Non-pigmented ciliary epithelial cell (primary cell): ENCODE results near the gene DLG2.
"Not testable (repeated sequence)": the region's sequence is repeated elsewhere in the genome, so short reads cannot be mapped to it uniquely, and the experiment has no call there.

Experiments
- DNase-seq: peaks from one replicate; pipeline ENCODE4 v3.0.0-alpha.2; 2010; ENCODE audit warnings: low read depth

DLG2 gene

GRCh38 chr11:83779876-83780275 is 1847.3 kb downstream of the DLG2 start:
- no peak for DNase-seq

DNA sequence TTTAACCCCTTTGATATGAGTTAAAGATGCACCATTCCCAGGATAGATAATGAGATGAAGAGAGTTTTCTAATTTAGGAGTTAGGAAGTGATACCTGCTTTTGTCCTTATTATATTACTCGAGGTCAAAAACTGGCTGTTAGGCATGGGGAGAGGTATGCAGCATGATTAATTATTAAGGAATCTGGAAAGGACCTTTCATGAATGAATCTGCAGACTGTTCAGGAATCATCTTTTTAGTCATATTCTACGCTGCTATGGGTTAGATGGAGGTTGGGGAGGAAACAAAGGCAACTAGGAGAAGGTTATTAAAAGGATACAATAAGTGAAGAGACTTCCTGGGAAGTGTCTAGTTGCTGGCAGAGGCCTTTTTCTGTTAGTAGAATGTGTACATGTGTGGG is 1848.5 kb downstream of the DLG2 start:
- no peak for DNase-seq

GRCh38 chr11:83773950-83774880 is 1852.9 kb downstream of the DLG2 start:
- no peak for DNase-seq

DNA sequence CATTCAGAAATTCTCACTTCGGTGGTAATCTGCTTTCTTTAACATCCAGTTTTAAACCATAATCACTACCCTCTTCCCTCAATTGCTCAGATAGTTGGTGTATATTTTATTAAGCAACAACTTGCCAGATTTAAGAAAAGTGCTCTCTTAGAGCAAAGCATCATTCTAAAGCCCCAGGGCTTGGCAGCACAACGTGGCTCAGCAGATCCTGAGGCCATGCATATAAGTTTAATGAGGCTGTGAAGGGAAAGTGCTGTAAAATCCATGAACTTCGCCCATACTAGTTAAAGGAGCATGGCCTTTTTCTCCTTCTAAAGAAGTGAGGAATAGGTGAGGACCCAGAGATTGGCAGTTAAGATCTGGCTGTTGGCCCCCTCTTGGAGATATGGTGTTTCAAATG is 1858.7 kb downstream of the DLG2 start:
- no peak for DNase-seq

DNA sequence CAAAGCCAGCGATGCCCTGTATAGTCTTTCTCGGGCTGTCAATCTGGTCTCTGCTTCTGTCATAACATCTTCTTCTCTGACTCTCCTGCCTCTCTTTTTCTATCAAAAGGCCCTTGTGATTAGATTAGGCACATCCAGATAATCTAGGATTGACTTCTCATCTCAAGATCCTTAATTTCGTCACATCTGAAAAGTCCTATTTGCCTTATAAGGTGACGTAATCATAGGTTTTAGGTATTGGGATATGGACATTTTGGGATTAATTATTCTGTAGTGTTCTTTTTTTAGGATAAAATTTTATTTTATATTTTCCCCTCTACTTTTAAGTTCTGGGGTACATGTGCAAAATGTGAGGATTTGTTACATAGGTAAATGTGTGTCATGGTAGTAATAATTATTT is 1860.2 kb downstream of the DLG2 start:
- no peak for DNase-seq

DNA sequence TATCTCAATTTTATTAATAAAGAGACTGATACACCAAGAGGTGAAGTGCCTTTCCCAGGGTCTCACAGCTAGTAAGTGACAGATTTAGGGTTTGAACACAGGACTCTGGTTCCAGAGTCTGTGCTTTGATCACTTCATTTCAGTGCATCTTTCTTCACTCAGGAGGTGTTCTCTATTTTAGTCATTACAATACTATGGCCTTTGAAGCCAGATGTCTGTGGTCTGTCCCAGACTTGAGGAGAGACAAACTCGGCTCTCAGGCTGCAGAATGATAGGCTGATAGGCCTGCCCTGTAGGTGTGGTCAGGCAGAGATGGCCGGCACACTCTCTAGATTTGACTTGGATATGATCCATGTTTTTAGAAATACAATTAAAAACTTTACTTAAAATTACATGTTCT is 1862.5 kb downstream of the DLG2 start:
- no peak for DNase-seq

- DNase-seq = no peak
Observed at GRCh38 chr11:83760932-83761331, 1866.2 kb downstream of the DLG2 start.

GRCh38 chr11:83759148-83759547 is 1868.0 kb downstream of the DLG2 start:
- no peak for DNase-seq

- DNase-seq = no peak
Observed at GRCh38 chr11:83751041-83751440, 1876.1 kb downstream of the DLG2 start.

DNA sequence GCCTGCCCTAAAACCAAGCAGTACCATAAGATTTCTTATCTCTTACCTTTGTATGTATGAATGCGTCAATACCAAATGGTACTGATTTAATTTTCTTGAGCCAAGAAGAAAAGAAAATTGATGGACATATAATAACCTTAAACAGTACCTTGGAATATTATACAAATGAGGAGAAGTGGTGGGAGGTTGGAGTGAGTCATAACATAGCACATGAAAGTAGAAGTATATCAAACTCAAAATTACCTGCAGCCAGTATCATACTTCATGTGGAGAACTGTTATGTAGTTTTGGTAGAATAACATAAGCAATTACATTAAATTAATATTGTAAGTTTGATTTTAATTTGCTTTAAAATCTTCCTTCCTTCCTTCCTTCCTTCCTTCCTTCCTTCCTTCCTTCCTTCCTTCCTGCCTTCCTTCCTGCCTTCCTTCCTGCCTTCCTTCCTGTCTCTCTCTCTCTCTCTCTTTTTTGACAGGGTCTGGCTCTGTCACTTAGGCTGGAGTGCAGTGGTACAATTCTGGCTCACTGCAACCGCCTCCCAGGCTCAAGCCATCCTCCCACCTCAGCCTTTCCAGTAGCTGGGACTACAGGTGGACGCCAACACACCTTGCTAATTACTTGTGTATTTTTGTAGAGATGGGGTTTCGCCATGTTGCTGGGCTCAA is 1880.1 kb downstream of the DLG2 start:
- DNase-seq = no peak

- no peak for DNase-seq
Observed at GRCh38 chr11:83744620-83745192, 1882.4 kb downstream of the DLG2 start.

DNA sequence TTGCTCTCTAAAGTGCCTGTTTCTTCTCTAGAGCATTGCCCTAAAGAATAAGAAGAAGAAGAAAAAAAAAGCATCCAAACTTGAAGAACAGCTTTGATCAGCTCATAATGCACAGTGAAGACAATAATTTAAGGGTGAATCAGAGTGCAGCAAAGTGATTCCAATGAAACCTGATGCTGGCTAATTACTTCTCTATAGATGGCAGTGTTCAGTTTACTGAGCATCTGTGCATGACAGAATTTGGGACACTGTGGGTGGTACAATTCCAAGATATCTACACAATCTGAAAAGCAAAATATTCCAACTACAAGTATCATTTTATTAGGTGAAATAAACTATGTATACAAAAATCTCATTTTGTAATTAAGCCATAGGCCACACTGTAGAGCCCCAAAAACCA is 1890.5 kb downstream of the DLG2 start:
- DNase-seq = no peak

- DNase-seq = no peak
Observed at GRCh38 chr11:83734120-83734519, 1893.0 kb downstream of the DLG2 start.

- DNase-seq = not testable (repeated sequence)
Observed at GRCh38 chr11:83731288-83731687, 1895.9 kb downstream of the DLG2 start.

GRCh38 chr11:83728281-83728680 is 1898.9 kb downstream of the DLG2 start:
- no peak for DNase-seq

DNA sequence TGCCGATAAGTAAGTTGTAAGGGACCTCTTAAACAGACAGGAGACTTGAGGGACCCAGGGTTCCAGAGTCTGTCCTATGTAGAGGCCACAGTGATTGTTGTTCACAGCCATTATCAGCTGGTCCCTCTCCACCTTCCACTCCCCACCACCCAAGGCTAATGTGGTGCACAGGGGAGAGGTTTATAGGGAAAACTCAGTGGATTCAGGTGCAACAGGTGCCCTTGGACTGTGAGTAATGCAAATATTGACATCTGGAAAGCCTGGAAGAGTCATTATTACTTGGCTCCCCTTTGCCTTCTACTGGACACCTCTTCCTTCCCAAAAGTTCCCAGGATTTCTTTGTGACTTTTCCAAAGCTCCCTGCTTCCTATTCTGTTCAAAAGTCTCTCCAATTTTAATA is 1899.9 kb downstream of the DLG2 start:
- no peak for DNase-seq

GRCh38 chr11:83726316-83726715 is 1900.8 kb downstream of the DLG2 start:
- no peak for DNase-seq

DNA sequence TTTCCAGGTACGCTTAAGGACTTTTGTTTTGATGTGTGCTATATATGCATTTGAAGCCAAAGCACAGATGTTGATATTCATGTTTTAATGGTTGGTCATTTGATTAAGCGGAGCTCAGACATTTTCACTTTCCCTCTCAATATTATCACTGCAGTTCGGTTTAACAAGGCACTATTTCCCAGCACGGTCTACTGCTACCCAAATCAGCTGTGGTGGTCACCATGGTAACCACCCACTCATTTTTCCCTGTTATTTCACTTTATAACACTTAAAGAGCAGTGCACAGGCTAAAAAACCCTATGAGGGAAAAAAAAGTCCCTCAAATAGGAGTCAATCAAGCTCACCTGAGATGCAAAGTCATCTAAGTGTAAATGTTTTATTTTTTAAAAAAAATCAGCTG is 1901.4 kb downstream of the DLG2 start:
- no peak for DNase-seq

GRCh38 chr11:83725269-83725560 is 1901.9 kb downstream of the DLG2 start:
- DNase-seq = no peak

DNA sequence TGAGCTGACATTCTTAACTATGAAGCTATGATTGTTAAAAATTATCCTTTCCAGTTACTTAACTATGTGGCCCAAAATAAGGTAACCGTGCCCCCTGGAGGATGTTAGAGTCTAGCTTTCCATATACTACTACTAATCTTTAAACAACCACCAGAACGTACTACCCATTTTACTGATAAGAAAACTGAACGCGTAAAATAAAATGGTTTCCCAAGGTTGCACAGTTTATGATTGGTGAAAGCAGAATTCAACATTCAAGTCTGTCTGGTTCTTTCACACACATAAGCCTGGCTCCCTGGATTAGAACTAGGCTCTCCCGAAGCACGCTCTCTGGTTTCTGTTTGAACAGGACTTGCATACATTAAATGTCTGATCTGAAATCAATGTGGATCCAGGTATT is 1903.1 kb downstream of the DLG2 start:
- DNase-seq = peak; percentile 24

GRCh38 chr11:83722392-83723119 is 1904.6 kb downstream of the DLG2 start:
- DNase-seq = no peak

GRCh38 chr11:83721263-83721662 is 1905.9 kb downstream of the DLG2 start:
- DNase-seq = no peak

- DNase-seq = no peak
Observed at GRCh38 chr11:83720675-83721074, 1906.5 kb downstream of the DLG2 start.
